ENCODE measurements around the gene FOXP1.

Gene FOXP1

GRCh38 chr3:71057526-71057894 is 526.0 kb downstream of the FOXP1 start:
- DNase-seq (ENCODE audit: low spot score) = no peak

GRCh38 chr3:71056327-71056726 is 527.2 kb downstream of the FOXP1 start:
- no peak for DNase-seq (ENCODE audit: low spot score)

GRCh38 chr3:71055257-71056001 is 528.1 kb downstream of the FOXP1 start:
- DNase-seq (ENCODE audit: low spot score) = no peak

- DNase-seq (ENCODE audit: low spot score) = no peak
Observed at GRCh38 chr3:71054312-71054711, 529.2 kb downstream of the FOXP1 start.

GRCh38 chr3:71053495-71053894 is 530.0 kb downstream of the FOXP1 start:
- no peak for DNase-seq (ENCODE audit: low spot score)

GRCh38 chr3:71052716-71053115 is 530.8 kb downstream of the FOXP1 start:
- no peak for DNase-seq (ENCODE audit: low spot score)

GRCh38 chr3:71051893-71052687 is 531.4 kb downstream of the FOXP1 start:
- no peak for DNase-seq (ENCODE audit: low spot score)

DNA sequence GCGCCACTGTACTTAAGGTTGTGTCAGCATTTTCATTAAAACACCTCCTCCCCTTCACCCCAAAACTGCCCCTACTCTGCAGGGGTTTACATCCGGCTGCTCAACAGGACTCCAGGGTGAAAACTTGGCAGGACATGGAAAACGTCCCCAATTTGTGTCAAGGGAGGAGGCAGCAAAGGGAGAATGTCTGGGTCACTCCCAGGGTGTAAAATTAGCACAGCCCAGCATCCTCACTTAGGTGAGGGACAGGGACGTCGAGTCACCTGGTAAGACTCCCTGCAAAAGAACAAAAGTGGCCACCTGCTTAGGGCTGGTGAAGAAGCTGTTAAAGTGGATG is 532.3 kb downstream of the FOXP1 start:
- DNase-seq (ENCODE audit: low spot score) = no peak

DNA sequence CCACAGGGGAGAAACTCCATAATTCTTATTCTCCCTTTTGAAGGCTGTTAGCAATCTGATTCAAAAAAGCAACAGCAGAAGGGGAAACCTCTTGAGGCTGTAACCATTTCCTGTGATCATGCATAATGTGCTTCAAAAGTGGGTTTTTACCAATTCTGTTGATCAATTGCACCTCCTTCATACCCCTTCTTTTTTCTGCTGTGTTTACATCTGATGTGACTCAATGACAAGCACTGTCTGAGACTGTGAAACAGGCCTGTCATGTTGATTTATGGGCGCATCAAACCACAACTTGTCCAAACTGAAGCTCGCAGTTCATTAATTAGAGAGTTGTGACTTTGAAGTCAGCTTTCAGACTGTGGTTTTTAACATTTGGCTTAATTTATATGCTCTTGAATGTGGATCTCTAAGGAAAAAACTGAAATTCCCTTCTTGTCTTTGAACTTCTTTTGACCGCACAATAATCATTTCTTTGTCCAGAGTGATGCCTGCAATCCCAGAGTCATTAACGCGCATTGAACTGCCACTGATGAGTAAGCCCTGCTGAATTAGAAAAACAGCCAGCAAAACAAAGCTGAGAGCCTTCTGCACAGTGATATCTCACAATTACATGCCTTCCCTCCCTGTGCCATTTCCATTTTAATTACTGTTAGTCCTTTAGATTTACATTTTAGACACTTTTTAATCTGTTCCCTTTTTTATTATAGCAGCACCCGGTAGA is 532.8 kb downstream of the FOXP1 start:
- DNase-seq (ENCODE audit: low spot score) = no peak

DNA sequence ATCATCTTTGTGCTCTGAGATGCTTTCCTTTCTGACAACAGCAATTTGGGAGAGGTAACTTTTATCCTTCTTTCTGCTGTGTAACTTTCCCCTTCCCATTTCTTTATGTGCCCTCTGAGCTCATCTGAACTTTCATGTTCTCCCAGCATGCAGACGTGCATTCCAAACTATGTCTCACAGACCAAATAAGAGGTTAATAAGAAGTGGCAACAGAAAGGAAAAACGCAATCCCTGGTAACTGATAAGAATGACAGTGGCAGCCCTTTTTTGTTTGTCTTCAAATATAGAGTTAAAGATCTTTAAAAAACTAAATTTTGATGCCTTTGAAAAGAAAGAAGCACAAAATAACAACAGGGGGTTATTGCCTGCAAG is 533.4 kb downstream of the FOXP1 start:
- DNase-seq (ENCODE audit: low spot score) = no peak

GRCh38 chr3:71048948-71049347 is 534.6 kb downstream of the FOXP1 start:
- no peak for DNase-seq (ENCODE audit: low spot score)

- DNase-seq (ENCODE audit: low spot score) = no peak
Observed at GRCh38 chr3:71047616-71048531, 535.7 kb downstream of the FOXP1 start.

DNA sequence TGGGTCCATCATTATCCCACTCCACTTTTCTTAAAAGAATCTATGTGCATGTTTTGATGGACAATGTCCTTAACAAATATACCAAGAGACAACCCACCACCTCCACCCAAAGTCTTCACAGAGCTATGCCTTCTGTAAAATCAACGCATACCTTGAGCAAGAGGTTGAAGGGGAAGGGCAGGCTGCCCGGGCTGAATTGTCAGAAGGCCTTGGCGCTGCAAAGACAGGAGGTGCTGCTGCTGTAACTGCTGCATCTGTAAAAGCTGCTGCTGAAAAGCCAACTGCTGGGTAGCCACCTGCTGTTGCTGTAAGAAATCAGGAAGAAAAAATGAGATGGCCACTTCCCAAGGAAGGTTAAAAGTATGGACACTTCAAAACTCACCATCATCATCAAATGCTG is 536.7 kb downstream of the FOXP1 start:
- DNase-seq (ENCODE audit: low spot score) = no peak

- DNase-seq (ENCODE audit: low spot score) = no peak
Observed at GRCh38 chr3:71045917-71046282, 537.6 kb downstream of the FOXP1 start.

- DNase-seq (ENCODE audit: low spot score) = no peak
Observed at GRCh38 chr3:71045212-71045916, 538.2 kb downstream of the FOXP1 start.

- DNase-seq (ENCODE audit: low spot score) = no peak
Observed at GRCh38 chr3:71042759-71043158, 540.8 kb downstream of the FOXP1 start.

DNA sequence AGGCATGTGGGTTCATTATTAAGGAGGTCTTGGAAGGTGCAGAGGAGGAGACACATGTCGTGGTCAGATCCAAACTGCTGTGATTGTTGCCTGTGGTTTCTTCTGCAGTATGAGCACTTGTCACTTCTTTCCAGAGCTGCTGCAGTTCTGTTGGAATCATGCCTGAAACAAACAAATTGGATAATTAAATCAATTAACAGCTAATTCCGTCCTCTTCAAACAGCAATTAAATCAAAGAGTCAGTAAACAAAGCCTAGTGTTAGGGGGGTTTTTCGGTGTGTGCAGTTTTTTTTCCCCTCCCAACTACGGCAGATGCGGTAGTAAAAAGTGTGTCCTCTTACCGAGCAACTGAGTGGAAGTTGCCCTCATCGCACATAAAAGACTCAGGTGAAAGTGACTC is 542.2 kb downstream of the FOXP1 start:
- DNase-seq (ENCODE audit: low spot score) = no peak

GRCh38 chr3:71039332-71039731 is 544.2 kb downstream of the FOXP1 start:
- no peak for DNase-seq (ENCODE audit: low spot score)

GRCh38 chr3:71037775-71038174 is 545.8 kb downstream of the FOXP1 start:
- no peak for DNase-seq (ENCODE audit: low spot score)

- no peak for DNase-seq (ENCODE audit: low spot score)
Observed at GRCh38 chr3:71035886-71036285, 547.6 kb downstream of the FOXP1 start.

DNA sequence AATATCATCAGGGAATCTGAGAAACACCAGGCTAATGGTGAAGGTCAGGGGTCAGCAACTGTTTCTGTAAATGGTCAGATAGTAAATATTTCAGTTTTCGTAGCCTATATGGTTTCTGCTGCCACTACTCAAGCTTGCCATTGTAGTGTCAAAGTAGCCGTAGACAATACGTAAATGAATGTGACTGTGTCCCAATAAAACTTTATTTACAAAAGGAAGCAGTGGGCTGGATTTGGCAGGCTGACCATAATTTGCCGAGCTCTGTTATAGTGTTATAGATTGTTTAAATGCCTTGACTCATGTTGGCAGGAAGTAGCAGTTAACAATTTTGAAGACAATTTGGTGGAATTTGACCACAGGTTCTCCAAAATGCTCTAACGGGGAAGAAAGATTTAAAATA is 548.2 kb downstream of the FOXP1 start:
- DNase-seq (ENCODE audit: low spot score) = no peak
